K562 (cell line): Measurements from ENCODE around the gene UBE2E3. TPM values are rescaled to one million over a fixed set of nuclear protein-coding genes. Genes with fewer than 3 reads are reported as not detected.

ENCODE experiments used
- ATAC-seq: fragments of 200-7000 bp; cut with Tn5 transposase; 3 replicates; pipeline ENCODE4 v1.9.1; 2020; ENCODE audit warnings: moderate library complexity
- BruUV-seq: library from RNA; stranded (reverse); fragments of 400-500 nt; replicated peaks from 2 replicates; lab custom pipeline; 2021; lab: Mats Ljungman, UMichigan
- CTCF ChIA-PET: fragments of 300-600 bp; formaldehyde crosslinking; extraction: SDS; loops from one replicate; lab custom pipeline; 2021; ENCODE audit warnings: low intra/inter-chr PET ratio; lab: Yijun Ruan, JAX
- POLR2A ChIA-PET: fragments of 300-600, 350-650 bp; sonication (Branson Sonifier 250); formaldehyde crosslinking; extraction: SDS; loops from one replicate; lab custom pipeline; 2021; ENCODE audit warnings: antibody characterized with exemption, inconsistent platforms; lab: Yijun Ruan, JAX
- DNase-seq, 4 experiments: peaks; one replicate each; pipeline versions ENCODE4 v3.0.0 to v3.0.0-alpha.2; 2011 to 2018; ENCODE audit warnings: low spot score in 3 of 4, mixed read lengths in 3 of 4; ENCODE audit errors: extremely low read depth in 1 of 4
- FAIRE-seq: peaks from 2 replicates; lab custom pipeline; 2011; peaks lifted over from hg19 to GRCh38; lab: Jason Lieb, UNC
- H2AFZ ChIP-seq: 2 replicates; pipeline ENCODE4 v1.6.0; 2011; ENCODE audit warnings: low read depth, low read length, control low read depth, inconsistent platforms
- H3K27ac ChIP-seq: fragments of 200-600 bp; 3 replicates; pipeline ENCODE4 v1.8.0; 2011; ENCODE audit warnings: low read depth, mild to moderate bottlenecking, control low read depth, inconsistent platforms, low read length, moderate library complexity, mixed read lengths; ENCODE audit errors: extremely low read depth
- H3K27me3 ChIP-seq, 2 experiments: fragments of 300-600 bp in 1 of 2; 2 replicates in 1 of 2; 3 replicates in 1 of 2; pipeline versions ENCODE4 v1.6.0 to v1.8.0; 2011; ENCODE audit warnings: inconsistent platforms in 2 of 2, low read length in 2 of 2, mild to moderate bottlenecking in 1 of 2, mixed read lengths in 1 of 2, moderate library complexity in 1 of 2; ENCODE audit not compliant: control insufficient read depth in 2 of 2, insufficient read depth in 2 of 2
- H3K36me3 ChIP-seq: fragments of 300-600 bp; 3 replicates; pipeline ENCODE4 v1.8.0; 2011; ENCODE audit warnings: mild to moderate bottlenecking, low read length, inconsistent platforms; ENCODE audit not compliant: control insufficient read depth, insufficient read depth
- H3K4me1 ChIP-seq, 2 experiments: fragments of 200-600 bp in 1 of 2; replicated peaks in 1 of 2; 2 replicates in 1 of 2; 3 replicates in 1 of 2; pipeline versions ENCODE4 v1.5.1 to v1.8.0; 2011; ENCODE audit warnings: inconsistent platforms in 2 of 2, low read length in 2 of 2, mild to moderate bottlenecking in 1 of 2, mixed read lengths in 1 of 2, moderate library complexity in 1 of 2; ENCODE audit not compliant: control insufficient read depth in 2 of 2, insufficient read depth in 2 of 2
- H3K4me2 ChIP-seq: 2 replicates; pipeline ENCODE4 v1.6.1; 2011; ENCODE audit warnings: low read length, control low read depth, inconsistent platforms, mixed read lengths; ENCODE audit not compliant: insufficient read depth
- H3K4me3 ChIP-seq: fragments of 200-600 bp; sonication (generic), shearing (Covaris generic); 2 replicates; pipeline ENCODE4 v1.5.1; 2016; ENCODE audit warnings: control low read depth, inconsistent platforms
- H3K79me2 ChIP-seq: fragments of 200-600 bp; 3 replicates; pipeline ENCODE4 v1.8.0; 2011; ENCODE audit warnings: low read length, inconsistent platforms; ENCODE audit not compliant: control insufficient read depth, insufficient read depth
- H3K9ac ChIP-seq, 2 experiments: 2 replicates each; pipeline versions ENCODE4 v1.6.0 to v1.6.1; 2011; ENCODE audit warnings: low read depth in 2 of 2, low read length in 2 of 2, control low read depth in 1 of 2, inconsistent platforms in 1 of 2, mild to moderate bottlenecking in 1 of 2, mixed read lengths in 1 of 2; ENCODE audit not compliant: insufficient read depth in 1 of 2
- H3K9me1 ChIP-seq: one replicate; pipeline ENCODE4 v1.6.0; 2011; ENCODE audit warnings: inconsistent platforms, mild to moderate bottlenecking, low read length, moderate library complexity; ENCODE audit not compliant: control insufficient read depth, insufficient read depth
- H3K9me3 ChIP-seq: replicated peaks from 2 replicates; pipeline ENCODE4 v1.5.1; 2011; ENCODE audit warnings: low read depth, low read length, inconsistent platforms; ENCODE audit not compliant: control insufficient read depth, insufficient read depth
- H4K20me1 ChIP-seq: replicated peaks from 2 replicates; pipeline ENCODE4 v1.6.1; 2011; ENCODE audit warnings: low read length, inconsistent platforms, mixed read lengths; ENCODE audit not compliant: control insufficient read depth, insufficient read depth
- BMI1 ChIP-seq: fragments of 150-350 bp; IDR thresholded peaks from 2 replicates; pipeline ENCODE4 v1.6.1; 2014; ENCODE audit warnings: low read length
- CBX2 ChIP-seq: fragments of 200-600 bp; sonication (generic); IDR thresholded peaks from one replicate; pipeline ENCODE4 v1.6.1; 2012; ENCODE audit warnings: mild to moderate bottlenecking, low read length, inconsistent platforms; ENCODE audit not compliant: insufficient read depth, poor library complexity, severe bottlenecking
- EP400 ChIP-seq: fragments of 450-650 bp; IDR thresholded peaks from 2 replicates; pipeline ENCODE4 v1.6.1; 2017; ENCODE audit warnings: antibody characterized with exemption, mild to moderate bottlenecking, moderate library complexity
- ESRRB ChIP-seq: fragments of 250-450 bp; sonication (Bioruptor Pico); IDR thresholded peaks from 2 replicates; pipeline ENCODE4 v1.5.0; 2020; ENCODE audit warnings: mild to moderate bottlenecking, moderate library complexity, borderline replicate concordance
- GATAD2B ChIP-seq: fragments of 450-650 bp; IDR thresholded peaks from 2 replicates; pipeline ENCODE4 v1.6.1; 2017; ENCODE audit warnings: mild to moderate bottlenecking, borderline replicate concordance
- MCM5 ChIP-seq: fragments of 450-650 bp; IDR thresholded peaks from 2 replicates; pipeline ENCODE4 v1.6.1; 2016; ENCODE audit warnings: low read depth
- PTRF ChIP-seq: fragments of 450-650 bp; IDR thresholded peaks from 2 replicates; pipeline ENCODE4 v1.6.1; 2016; ENCODE audit warnings: mild to moderate bottlenecking, missing genetic modification characterization, missing compliant biosample characterization
- RB1 ChIP-seq: fragments of 450-650 bp; IDR thresholded peaks from 2 replicates; pipeline ENCODE4 v1.6.1; 2017; ENCODE audit warnings: low read depth, mild to moderate bottlenecking
- TEAD1 ChIP-seq, 2 experiments: fragments of 450-650 bp in 1 of 2; sonication (generic) in 1 of 2; formaldehyde crosslinking; IDR thresholded peaks; 2 replicates each; pipeline versions ENCODE4 v1.4.0 to v1.8.0; 2020 to 2022; ENCODE audit warnings: mild to moderate bottlenecking in 2 of 2, missing genetic modification reagents in 1 of 2
- ZBTB12 ChIP-seq: fragments of 250-450 bp; sonication (Bioruptor Pico); IDR thresholded peaks from 2 replicates; pipeline ENCODE4 v1.4.0; 2020
- ZNF766 ChIP-seq: fragments of 200-800 bp; sonication (Bioruptor generic); conservative IDR thresholded peaks from 2 replicates; pipeline ENCODE4 v1.6.1; 2016; ENCODE audit warnings: missing genetic modification characterization, missing compliant biosample characterization
- ZNF785 ChIP-seq: fragments of 250-450 bp; sonication (Bioruptor Pico); IDR thresholded peaks from 2 replicates; pipeline ENCODE4 v1.4.0; 2020; ENCODE audit warnings: mild to moderate bottlenecking
- WGBS: fragments of 100-300 bp; shearing (Covaris generic); methylation state at CpG from one replicate; pipeline ENCODE4 v1.1.6; 2016; ENCODE audit warnings: low coverage, mixed read lengths; ENCODE audit not compliant: insufficient coverage; ENCODE audit errors: missing lambda C conversion rate; 5-methylcytosine and 5-hydroxymethylcytosine counted together
- in situ Hi-C: fragments of 300-500 bp; cut with MboI; formaldehyde crosslinking; loops from 4 replicates; pipeline ENCODE4 v1.15.0; 2018; ENCODE audit warnings: inconsistent platforms, mixed read lengths
- intact Hi-C: fragments of 100-400 bp; cut with micrococcal nuclease; formaldehyde crosslinking; loops from 2 replicates; pipeline ENCODE4 v1.14.2; 2022
- polyA plus RNA-seq, 8 experiments: library from polyadenylated mRNA; depleted of rRNA in 4 of 8; stranded (reverse) in 5 of 8; unstranded in 3 of 8; fragments of >200 nt; fragmentation: Nextera tagmentation in 2 of 8; fragmentation: Illumina TruSeq in 1 of 8; extraction: Ambion mirVana in 2 of 8; extraction: Trizol in 1 of 8; gene quantifications; 2 replicates each; pipeline versions ENCODE4 v1.2.1 to v1.2.3, GENCODE V29; 2011 to 2014; ENCODE audit warnings: inconsistent platforms in 1 of 8, missing spikeins in 1 of 8
- total RNA-seq, 7 experiments: library from RNA; depleted of rRNA in 6 of 7; stranded (reverse); fragments of >200 nt in 6 of 7; fragmentation: Illumina TruSeq in 2 of 7; extraction: Trizol in 2 of 7; gene quantifications; 2 replicates each; pipeline versions ENCODE4 v1.2.1 to v1.2.3, GENCODE V29; 2011 to 2021; ENCODE audit warnings: low replicate concordance in 1 of 7
- TF ChIP-seq, protein P1 (sequence below), 2 experiments: IDR thresholded peaks in 1 of 2; conservative IDR thresholded peaks in 1 of 2; 2 replicates each; pipeline ENCODE4 v1.6.1; 2016; ENCODE audit warnings: low read depth in 2 of 2, mild to moderate bottlenecking in 1 of 2, missing compliant biosample characterization in 1 of 2, missing genetic modification characterization in 1 of 2, moderate library complexity in 1 of 2
- TF ChIP-seq, protein P2 (sequence below): sonication (generic); formaldehyde crosslinking; IDR thresholded peaks from 2 replicates; pipeline ENCODE4 v1.8.1; 2022; ENCODE audit warnings: missing genetic modification reagents

Gene UBE2E3
- total and polyA plus RNA-seq, 9 of the 15 experiments (the other 6 are each of a cell fraction or from before 2014, with no cell fraction given): 58.2 to 173 (median 78.0) TPM

GRCh38 chr2:181022652-181023051 lies 42.2 kb downstream of the UBE2E3 start:
- no peaks in the 10 kb centered on the region for H3K36me3 ChIP-seq
- H2AFZ ChIP-seq: no peak overlapping the region
- DNase-seq: no peak
- H3K27me3 ChIP-seq: no peaks in the 10 kb centered on the region
- H3K4me3 ChIP-seq: no peak overlapping the region
- no peak overlapping the region for H3K9ac ChIP-seq
- H4K20me1 ChIP-seq: no peaks in the 10 kb centered on the region
- H3K4me1 ChIP-seq: no peaks in the 10 kb centered on the region
- H3K9me1 ChIP-seq: no peaks in the 10 kb centered on the region
- H3K4me2 ChIP-seq: no peak overlapping the region
- no peaks in the 10 kb centered on the region for H3K9me3 ChIP-seq
- 71% methylated on average over 3 of the region's 3 CpGs for WGBS
- FAIRE-seq: no peak
- no TSS peak for BruUV-seq
- in situ Hi-C loops: no loop called here
- no peak overlapping the region for H3K27ac ChIP-seq
- TF ChIP-seq ZBTB12 (CRISPR knock-in tag): no peak
- no peak for TF ChIP-seq GATAD2B
- no peak for TF ChIP-seq ESRRB (CRISPR knock-in tag)
- TF ChIP-seq, protein P1, sequence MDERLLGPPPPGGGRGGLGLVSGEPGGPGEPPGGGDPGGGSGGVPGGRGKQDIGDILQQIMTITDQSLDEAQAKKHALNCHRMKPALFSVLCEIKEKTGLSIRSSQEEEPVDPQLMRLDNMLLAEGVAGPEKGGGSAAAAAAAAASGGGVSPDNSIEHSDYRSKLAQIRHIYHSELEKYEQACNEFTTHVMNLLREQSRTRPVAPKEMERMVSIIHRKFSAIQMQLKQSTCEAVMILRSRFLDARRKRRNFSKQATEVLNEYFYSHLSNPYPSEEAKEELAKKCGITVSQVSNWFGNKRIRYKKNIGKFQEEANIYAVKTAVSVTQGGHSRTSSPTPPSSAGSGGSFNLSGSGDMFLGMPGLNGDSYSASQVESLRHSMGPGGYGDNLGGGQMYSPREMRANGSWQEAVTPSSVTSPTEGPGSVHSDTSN (CRISPR knock-in tag; IDR thresholded peaks at IDR 0.05; ENCODE audit: low read depth): no peak
- TF ChIP-seq, protein P1 (tag; conservative IDR thresholded peaks at IDR 0.05; ENCODE audit: low read depth): no peak
- TF ChIP-seq BMI1: no peak
- TF ChIP-seq, protein P2, sequence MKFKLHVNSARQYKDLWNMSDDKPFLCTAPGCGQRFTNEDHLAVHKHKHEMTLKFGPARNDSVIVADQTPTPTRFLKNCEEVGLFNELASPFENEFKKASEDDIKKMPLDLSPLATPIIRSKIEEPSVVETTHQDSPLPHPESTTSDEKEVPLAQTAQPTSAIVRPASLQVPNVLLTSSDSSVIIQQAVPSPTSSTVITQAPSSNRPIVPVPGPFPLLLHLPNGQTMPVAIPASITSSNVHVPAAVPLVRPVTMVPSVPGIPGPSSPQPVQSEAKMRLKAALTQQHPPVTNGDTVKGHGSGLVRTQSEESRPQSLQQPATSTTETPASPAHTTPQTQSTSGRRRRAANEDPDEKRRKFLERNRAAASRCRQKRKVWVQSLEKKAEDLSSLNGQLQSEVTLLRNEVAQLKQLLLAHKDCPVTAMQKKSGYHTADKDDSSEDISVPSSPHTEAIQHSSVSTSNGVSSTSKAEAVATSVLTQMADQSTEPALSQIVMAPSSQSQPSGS (CRISPR knock-in tag): no peak
- TF ChIP-seq ZNF766 (CRISPR knock-in tag): no peak
- TF ChIP-seq CBX2: no peak
- no peak for TF ChIP-seq RB1
- TF ChIP-seq TEAD1 (CRISPR knock-in tag; IDR thresholded peaks at IDR 0.05): no peak
- TF ChIP-seq PTRF (tag): no peak
- TF ChIP-seq MCM5: no peak
- no peak for TF ChIP-seq EP400
- TF ChIP-seq ZNF785 (CRISPR knock-in tag): no peak
- TF ChIP-seq, all 486 proteins: peak for 0
- intact Hi-C loops: no loop called here
- ATAC-seq: no peak
- CTCF ChIA-PET: no interaction called here
- POLR2A ChIA-PET: no interaction called here
- peaks cover 65% of the 10 kb centered on the region for H3K79me2 ChIP-seq
